Coronary artery (tissue), 2 donors: ENCODE data around the gene ATXN3L.

Source experiments
- DNase-seq: peaks from one replicate; pipeline ENCODE4 v3.0.0-alpha.2; 2017; ENCODE audit warnings: low spot score
- H3K27ac ChIP-seq, 2 donors: fragments of 200-600 bp; sonication (generic); one replicate each; pipeline ENCODE4 v1.5.1; 2016 to 2019
- H3K4me3 ChIP-seq: fragments of 200-600 bp; sonication (generic); 2 replicates; pipeline ENCODE4 v1.5.1; 2016; ENCODE audit warnings: mild to moderate bottlenecking, moderate library complexity
- TF ChIP-seq, protein P1 (sequence below): fragments of 200-600 bp; sonication (generic); IDR thresholded peaks from one replicate; pipeline ENCODE4 v1.5.1; 2019; ENCODE audit warnings: antibody characterized with exemption

The ATXN3L gene

DNA sequence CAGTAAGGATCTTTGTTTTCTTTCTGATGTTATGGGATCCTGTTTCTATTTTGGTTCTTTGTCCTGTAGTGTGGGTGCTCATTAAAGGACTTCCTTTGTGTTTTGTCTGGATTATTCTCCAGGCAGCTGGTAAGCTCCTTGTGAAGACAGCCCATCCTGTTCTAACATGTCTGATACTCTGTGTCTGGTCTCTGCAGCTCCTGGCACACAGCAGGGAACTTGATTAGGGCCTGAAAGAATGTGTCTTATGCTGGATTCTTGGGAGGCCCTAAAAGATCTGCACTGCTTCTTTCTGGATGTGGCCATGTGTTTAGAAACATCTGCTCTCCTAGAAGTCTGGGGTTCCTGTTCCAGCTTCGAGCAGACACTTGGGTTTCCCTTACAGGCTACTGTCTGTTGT is 38.1 kb upstream of the ATXN3L start:
- DNase-seq, result no peak
- H3K4me3 ChIP-seq, result no peak overlapping the region
- TF ChIP-seq, protein P1, sequence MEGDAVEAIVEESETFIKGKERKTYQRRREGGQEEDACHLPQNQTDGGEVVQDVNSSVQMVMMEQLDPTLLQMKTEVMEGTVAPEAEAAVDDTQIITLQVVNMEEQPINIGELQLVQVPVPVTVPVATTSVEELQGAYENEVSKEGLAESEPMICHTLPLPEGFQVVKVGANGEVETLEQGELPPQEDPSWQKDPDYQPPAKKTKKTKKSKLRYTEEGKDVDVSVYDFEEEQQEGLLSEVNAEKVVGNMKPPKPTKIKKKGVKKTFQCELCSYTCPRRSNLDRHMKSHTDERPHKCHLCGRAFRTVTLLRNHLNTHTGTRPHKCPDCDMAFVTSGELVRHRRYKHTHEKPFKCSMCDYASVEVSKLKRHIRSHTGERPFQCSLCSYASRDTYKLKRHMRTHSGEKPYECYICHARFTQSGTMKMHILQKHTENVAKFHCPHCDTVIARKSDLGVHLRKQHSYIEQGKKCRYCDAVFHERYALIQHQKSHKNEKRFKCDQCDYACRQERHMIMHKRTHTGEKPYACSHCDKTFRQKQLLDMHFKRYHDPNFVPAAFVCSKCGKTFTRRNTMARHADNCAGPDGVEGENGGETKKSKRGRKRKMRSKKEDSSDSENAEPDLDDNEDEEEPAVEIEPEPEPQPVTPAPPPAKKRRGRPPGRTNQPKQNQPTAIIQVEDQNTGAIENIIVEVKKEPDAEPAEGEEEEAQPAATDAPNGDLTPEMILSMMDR, result no peak
- H3K27ac ChIP-seq, result no peak overlapping the region

DNA sequence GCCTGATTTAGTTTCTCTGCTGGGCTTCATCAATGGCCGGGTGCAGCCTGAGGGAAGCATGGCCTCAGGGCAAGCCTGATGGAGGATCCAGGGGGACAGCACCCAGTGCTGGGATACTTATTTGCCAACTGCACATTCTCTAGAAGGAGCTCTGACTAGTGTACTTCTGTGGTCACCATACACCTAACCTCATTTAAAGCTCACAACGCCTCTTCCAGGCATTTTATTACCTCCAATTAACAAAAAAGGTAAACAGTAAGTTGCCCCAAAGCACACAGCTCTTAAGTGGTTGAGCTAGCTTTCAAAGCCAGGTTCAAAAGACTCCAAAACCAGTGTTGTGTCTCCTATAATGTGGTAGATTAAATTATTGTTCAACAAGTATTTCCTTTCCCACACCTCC is 26.8 kb upstream of the ATXN3L start:
- Histone ChIP-seq H3K4me3 (no peak overlapping the region), H3K27ac (no peak overlapping the region)
- TF ChIP-seq, protein P1, result no peak
- DNase-seq, result no peak

DNA sequence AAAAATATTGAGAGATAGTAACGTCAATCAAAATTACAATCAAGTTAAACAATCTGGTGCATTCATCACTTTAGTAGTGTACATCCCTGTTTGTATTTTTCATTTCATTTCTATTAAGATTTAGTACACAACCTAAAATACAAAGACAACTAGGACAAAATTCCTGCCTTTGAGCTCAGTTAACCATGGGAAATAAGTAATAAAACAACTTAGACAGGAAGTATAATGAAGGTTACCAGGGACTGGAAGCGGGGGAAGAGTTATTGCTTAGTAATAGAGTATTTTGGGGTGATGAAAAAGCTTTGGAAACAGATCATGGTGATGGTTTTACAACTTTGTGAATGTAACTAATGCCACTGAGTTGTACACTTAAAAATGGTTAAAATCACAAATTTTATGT is 25.6 kb upstream of the ATXN3L start:
- no peak for DNase-seq
- TF ChIP-seq, protein P1, result no peak
- no peak overlapping the region for H3K4me3 ChIP-seq
- no peak overlapping the region for H3K27ac ChIP-seq

DNA sequence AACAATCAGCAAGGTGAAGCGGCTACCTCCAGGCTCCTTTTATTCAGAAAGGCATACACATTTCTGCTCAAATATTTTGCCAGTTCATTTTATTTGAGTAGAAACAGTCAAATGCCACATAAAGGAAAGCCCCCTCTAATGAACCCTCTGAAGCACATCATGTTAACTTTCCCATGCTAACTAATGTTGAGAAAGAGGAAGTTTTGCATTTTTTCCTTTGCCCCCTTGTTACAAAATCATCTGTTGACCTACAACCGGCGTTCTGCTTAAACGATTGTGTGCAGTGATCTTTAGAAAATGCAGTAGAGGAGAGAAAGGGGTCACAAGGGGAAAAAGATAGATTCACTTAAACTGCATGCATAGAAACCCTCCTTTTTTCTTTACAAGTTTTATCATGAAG is 25.2 kb upstream of the ATXN3L start:
- no peak overlapping the region for H3K4me3 ChIP-seq
- H3K27ac ChIP-seq, result no peak overlapping the region
- TF ChIP-seq, protein P1, result no peak
- DNase-seq, result no peak

DNA sequence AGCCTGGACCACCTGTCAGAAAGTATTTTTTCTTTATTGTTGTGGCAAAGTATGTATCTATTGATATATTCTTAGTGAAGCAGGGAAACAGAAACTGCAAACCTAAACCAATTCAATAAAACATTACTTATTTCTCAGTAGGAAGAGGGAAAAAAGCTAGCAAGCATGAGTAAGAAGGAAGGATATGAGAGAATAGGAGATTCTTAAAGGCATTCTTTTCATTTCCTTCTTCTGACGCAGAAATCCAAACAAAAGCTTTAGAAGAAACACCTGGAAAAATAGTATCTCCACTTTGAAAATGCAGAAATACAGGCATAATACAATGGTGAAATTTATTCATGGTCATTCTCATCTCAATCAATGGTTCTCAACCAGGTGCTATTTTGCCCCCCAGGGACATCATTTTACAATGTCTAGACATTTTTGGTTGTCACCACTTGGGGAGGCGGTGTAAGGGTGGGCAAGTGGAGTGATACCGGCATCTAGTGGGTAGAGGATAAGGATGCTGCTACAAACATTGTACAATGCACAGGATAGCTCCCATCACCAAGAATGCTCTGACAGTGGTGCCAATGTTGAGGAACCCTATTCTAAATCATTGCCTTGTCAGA is 21.7 kb upstream of the ATXN3L start:
- no peak for DNase-seq
- TF ChIP-seq, protein P1, result no peak
- no peak overlapping the region for H3K27ac ChIP-seq
- no peak overlapping the region for H3K4me3 ChIP-seq

DNA sequence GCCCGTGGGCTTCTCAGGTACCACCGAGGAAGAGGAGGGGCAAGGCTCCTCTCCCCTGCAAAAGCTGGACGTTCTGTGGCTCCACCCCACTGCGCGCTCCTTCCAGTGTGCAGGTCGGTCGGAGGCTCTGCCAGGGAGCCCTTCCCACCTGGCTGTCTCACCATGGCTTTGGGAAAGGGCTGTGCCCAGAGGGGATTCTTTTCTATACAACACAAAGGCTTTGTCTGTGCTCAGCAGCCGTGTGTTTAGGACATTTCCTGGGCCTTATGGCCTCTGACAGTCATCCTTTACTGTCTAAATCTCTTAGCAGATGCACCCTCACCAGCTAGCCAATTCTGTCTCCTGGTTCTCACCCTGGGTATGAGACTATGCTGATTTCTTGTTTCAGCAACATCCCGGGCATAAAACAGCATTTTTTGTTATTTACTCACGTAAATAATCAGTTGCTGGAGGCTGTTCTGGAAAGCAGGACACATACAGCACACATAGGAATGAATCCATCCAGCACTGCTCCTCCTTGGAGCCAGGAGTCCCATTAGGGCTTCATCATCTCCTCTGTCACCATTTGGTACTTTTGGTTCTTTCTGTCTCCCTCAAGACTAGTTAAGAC is 20.4 kb upstream of the ATXN3L start:
- H3K27ac ChIP-seq, result no peak overlapping the region
- DNase-seq, result no peak
- TF ChIP-seq, protein P1, result no peak
- H3K4me3 ChIP-seq, result no peak overlapping the region

DNA sequence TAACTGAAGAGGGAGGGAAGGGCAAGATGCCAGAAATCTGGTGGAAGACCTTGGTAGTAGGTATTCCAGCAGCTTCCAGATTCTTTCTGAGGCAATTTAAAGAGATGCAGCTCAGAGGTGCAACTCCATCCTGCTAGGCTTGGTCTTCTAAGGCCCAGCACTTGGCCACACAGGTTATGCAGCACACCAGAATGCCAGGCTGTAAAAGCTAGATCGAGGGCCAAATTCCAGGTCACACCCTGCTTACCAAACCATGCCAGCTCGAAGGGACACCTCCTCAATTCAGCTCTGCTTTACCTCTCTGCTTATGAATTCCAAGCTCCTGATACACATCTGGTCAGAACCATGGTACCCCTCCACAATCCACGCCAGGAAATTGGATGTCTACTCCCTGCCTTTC is 19.8 kb upstream of the ATXN3L start:
- DNase-seq, result no peak
- TF ChIP-seq, protein P1, result no peak
- no peak overlapping the region for H3K4me3 ChIP-seq

More for the DNA sequence above, 19.8 kb upstream of the ATXN3L start:
- no peak overlapping the region for H3K27ac ChIP-seq
